Kidney capillary endothelial cell (primary cell): ENCODE data around the gene PPP1R10.
A peak's percentile ranks its signal among the peaks of the same experiment; 100 is the strongest.
"Not testable (repeated sequence)": the region's sequence is repeated elsewhere in the genome, so short reads cannot be mapped to it uniquely, and the experiment has no call there.

ENCODE experiments used
- DNase-seq: peaks from one replicate; pipeline ENCODE4 v3.0.0-alpha.2; 2018; ENCODE audit warnings: low spot score

The PPP1R10 gene

DNA sequence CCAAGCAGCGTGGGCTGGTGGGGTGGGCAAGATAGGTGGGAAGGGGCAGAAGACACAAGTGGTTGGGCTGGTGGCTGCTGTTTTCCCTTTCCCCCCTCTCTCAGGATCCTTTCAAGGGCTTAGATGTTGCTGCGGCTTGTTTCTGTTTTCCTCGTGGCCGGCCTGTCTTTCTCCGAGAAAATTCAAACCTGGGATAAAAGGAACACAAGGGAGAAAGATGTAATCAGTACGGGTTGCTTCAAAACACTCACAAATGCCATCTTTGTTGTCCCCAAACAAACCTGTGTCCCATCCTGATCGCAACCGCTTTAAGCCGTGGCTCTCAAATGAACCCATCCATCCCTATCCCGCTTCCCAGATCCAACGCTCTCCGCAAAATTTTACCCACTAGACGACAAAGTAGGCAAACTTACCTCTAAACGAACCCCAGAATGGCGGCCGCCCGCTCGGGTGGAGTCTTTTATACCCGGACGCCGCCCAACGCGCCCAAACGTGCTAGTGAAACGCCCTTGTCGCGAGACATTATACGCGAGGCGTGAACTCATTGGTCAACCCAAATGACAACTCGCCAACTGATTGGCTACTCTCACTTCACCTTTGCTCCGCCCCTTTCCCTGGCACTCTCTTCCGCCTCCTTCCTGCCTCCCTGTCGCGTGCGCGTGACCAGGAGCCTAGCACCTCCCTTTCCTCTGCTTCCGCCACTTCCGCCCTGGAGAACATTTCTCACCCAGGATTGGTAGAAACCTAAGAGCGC, at the start of gene PPP1R10:
Gene PPP1R10, minus strand, starts transcription at position 433 of the 754 bp plus-strand sequence. CDS start 7,299 bp downstream, outside the sequence.
- peak; percentile 100 for DNase-seq

- DNase-seq = not testable (repeated sequence)
Measured at GRCh38 chr6:30666300-30666699, 49.3 kb upstream of the PPP1R10 start.

GRCh38 chr6:30664994-30665767, 48.1 kb upstream of the PPP1R10 start:
- no peak for DNase-seq

DNA sequence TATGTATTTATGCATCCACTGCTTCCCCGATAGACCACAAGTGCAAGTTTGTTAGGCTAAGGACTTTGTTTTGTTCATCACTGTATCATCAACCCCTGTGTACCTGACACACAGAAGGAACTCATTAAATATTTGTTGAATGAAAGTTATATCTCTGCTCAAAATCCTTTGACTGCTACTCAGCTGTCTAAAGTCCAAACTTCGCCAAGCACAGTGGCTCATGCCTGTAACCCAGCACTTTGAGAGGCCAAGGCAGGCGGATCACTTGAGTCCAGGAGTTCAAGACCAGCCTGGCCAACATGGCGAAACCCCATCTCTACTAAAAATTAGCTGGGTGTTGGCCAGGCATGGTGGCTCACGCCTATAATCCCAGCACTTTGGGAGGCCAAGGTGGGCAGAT, 40.9 kb upstream of the PPP1R10 start:
- DNase-seq = not testable (repeated sequence)

DNA sequence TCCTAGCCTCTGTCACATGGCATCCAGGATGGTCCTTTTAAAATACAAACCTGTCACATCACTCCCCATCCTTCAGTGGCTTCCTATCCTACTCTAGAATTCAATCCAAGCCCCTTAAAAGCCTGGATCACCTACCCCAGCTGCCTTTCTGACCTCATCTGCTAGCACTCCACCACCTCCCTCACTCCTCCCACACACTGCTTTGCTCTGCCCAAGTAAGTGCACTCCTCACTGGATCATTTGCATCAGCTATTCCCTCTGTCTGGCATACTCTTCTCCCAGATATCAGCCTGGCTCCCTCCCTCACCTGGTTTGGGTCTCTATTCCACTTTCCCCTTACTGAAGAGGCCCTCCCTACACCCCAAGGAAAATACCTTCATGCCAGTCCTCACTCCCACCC, 40.4 kb upstream of the PPP1R10 start:
- no peak for DNase-seq

GRCh38 chr6:30656513-30656912, 39.5 kb upstream of the PPP1R10 start:
- no peak for DNase-seq

- DNase-seq = no peak
Measured at GRCh38 chr6:30655743-30656094, 38.7 kb upstream of the PPP1R10 start.

DNA sequence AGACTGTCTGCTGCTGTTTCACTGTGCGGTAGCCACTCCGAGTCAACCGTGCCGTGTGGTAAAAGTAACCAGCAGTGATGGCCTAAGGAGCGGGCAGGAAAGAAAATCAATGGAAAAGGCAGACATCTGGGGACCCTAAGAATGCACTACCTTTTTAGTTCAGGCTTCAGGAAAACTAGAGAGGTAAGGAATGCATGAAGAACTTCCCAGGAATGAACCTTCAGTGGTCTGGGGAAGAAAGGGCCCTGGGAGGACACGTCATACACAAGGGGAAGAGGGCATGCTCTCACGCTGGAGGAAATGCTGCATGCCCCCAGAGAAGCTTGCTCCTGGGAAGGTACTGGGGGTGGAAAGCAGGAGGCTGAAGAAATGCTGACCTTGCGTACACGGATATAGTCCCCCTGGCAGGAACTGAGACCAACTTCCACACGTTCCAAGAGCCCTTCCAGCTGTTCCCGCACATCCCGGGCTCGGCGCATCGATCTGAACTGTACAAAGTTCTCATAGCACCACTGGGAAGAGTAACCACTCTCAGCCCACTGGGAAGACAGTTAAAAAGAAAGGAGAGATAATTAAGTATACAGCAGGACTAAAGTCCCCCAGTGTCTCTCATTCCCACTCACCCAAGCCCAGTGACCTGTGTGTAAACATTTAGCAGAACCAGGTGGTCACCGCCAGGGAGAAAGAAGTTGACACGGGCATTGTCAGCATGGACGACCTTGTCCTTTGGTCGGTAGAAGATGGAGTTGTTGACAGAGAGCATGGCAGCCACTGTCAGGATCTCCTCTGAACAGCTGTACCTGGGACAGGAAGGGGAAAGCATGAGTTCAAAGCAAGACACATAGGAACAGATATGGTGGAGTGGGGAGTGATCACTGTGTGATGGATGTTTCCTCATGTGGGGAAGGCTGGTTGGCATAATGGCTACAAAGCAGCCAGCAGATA, 38.0 kb upstream of the PPP1R10 start:
- DNase-seq = no peak

- DNase-seq = no peak
Measured at GRCh38 chr6:30651143-30651542, 34.1 kb upstream of the PPP1R10 start.

- no peak for DNase-seq
Measured at GRCh38 chr6:30647242-30648116, 30.4 kb upstream of the PPP1R10 start.

DNA sequence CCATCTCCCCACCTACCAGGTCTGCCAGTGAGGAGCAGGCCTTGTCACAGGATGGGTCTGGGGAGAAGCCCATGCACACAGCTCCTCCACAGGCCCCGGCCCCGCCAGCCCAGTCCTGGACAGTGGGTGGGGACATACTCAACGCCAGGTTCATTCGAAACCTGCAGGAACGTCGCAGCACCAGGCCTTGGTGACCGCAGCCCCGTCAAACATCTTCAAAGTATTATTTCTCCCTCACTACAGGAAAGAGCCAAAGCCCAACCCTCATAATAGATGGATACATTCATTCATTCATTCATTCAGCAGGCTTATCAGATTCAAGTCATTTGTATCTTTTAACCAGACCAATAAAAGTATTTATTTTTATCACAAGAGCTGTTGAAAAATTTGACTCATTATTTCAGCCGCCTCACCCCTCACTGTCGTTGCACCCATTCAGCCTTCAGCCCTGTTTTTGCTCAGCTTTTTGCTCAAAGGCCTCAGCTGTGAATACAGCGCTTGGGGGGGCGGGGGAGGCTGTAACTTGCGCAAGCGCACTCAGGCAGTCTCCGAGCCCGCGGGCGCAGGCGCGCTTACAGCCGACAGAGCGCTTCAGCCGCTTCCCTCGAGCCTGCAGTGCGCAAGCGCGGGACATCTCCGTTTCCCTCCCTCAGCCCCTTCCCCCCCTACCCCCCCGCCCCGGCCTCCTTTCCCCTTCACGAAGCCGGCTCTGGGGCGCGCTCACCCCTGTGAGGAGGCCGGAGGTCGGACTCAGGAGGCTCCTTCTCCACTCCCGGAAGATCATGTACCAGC, 29.6 kb upstream of the PPP1R10 start, which contains the start of gene C6orf136:
Gene C6orf136, plus strand, starts transcription at position 684 of the 792 bp plus-strand sequence. Its CDS starts 99 bp downstream, at position 783.
- peak; percentile 90 for DNase-seq

- no peak for DNase-seq
Measured at GRCh38 chr6:30645989-30646388, 28.9 kb upstream of the PPP1R10 start.

DNA sequence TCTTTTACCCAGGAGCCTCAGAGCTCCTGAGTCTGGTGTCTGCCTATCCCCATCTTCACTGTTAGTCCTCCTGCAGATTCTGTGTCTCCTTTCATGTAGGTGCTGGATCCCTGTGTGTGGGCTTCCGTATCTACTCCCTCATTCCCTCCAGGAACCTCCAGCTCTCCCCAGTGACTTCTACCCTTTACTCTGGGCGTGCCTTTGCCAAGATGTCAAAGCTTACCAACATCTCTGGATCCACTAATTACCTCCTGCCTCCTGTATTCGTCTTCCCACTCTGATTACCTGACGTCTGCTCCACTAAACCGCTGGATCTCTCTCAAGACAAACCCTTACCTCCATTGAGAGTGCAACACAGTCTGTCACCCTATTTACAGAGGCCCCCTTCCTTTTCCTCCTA, 27.7 kb upstream of the PPP1R10 start:
- DNase-seq = no peak

DNA sequence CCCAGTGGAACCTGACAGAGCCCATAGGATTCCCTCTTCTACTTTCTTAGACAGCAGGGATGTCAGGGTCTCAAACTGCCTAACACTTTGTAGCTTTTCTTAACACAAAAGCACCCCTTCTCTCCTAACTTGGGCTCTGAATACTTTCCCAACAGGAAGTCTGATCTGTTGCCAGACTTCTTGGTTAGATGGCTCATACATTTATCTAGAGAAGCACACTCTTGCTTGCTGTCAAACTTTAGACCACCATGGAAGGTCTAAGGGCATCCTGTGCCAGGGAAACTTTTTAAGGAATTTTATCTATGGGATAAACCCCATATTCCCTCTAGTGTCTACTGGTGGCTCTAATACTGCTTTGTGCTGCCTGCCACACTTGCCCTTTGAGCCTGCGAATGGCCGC, 26.6 kb upstream of the PPP1R10 start:
- DNase-seq = no peak

GRCh38 chr6:30641048-30641447, 24.0 kb upstream of the PPP1R10 start:
- no peak for DNase-seq

- no peak for DNase-seq
Measured at GRCh38 chr6:30640481-30640880, 23.4 kb upstream of the PPP1R10 start.

- no peak for DNase-seq
Measured at GRCh38 chr6:30635834-30636233, 18.8 kb upstream of the PPP1R10 start.

- DNase-seq = peak; percentile 58
Measured at GRCh38 chr6:30626484-30627366, 9.7 kb upstream of the PPP1R10 start, which contains the start of gene ATAT1. Gene ATAT1 (plus strand): TSS chr6:30626874.

DNA sequence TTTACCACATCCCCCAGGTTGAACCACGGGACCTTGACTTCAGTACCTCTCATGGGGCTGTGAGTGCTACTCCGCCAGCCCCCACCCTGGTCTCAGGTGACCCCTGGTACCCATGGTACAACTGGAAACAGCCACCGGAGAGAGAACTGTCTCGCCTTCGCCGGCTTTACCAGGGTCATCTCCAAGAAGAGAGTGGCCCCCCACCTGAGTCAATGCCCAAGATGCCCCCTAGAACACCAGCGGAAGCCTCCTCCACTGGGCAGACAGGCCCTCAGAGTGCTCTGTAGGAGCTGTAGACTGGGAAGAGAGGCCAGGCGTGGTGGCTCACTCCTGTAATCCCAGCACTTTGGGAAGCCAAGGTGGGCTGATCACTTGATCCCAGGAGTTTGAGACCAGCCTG, 8.5 kb upstream of the PPP1R10 start:
- DNase-seq = no peak
